Bronchial epithelial cell (primary cell): Measurements from ENCODE around the gene SPAG9. TPM values are rescaled to one million over a fixed set of nuclear protein-coding genes. Genes with fewer than 3 reads are reported as not detected.
A peak's percentile ranks its signal among the peaks of the same experiment; 100 is the strongest.

ENCODE experiments used
- DNase-seq: peaks from one replicate; pipeline ENCODE4 v3.0.0-alpha.2; 2010; ENCODE audit warnings: low read depth
- FAIRE-seq: peaks from 2 replicates; lab custom pipeline; 2011; peaks lifted over from hg19 to GRCh38; lab: Jason Lieb, UNC
- H3K27me3 ChIP-seq: 2 replicates; pipeline ENCODE4 v1.5.1; 2011; ENCODE audit warnings: low read length; ENCODE audit not compliant: control insufficient read depth, insufficient read depth
- H3K36me3 ChIP-seq: 2 replicates; pipeline ENCODE4 v1.5.1; 2011; ENCODE audit warnings: low read length; ENCODE audit not compliant: control insufficient read depth, insufficient read depth
- H3K4me3 ChIP-seq: 2 replicates; pipeline ENCODE4 v1.5.1; 2011; ENCODE audit warnings: mild to moderate bottlenecking, low read depth, low read length, control low read depth
- total RNA-seq: library from RNA; depleted of rRNA; stranded (reverse); fragments of >200 nt; gene quantifications from 2 replicates; pipeline ENCODE4 v1.2.1, GENCODE V29; 2014
- TF ChIP-seq, protein P1 (sequence below): IDR thresholded peaks from 2 replicates; pipeline ENCODE4 v1.5.1; 2011; ENCODE audit warnings: mild to moderate bottlenecking, moderate library complexity, low read length, control low read depth, inconsistent platforms; ENCODE audit not compliant: insufficient read depth, severe bottlenecking

SPAG9 gene
- total RNA-seq, 1 donor from 2014 or later, result 85.0 TPM

DNA sequence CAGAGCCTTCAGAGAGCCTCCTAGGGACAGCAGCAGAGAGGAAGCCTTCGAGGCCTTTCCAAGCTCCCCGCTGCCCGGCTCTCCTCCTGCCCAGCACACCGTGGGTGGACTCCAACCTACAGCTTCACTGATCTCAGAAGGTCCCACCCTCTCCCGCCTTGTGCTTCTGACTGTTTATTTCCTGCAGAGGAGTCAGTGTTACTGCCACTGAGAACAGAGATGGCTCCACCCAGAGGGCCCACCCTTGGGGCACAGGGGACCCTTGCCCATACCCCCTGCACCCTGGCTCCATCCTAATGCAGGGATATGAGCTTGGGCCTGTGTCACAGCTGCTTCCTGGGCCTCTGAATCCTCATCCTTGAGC is 201.8 kb downstream of the SPAG9 start:
- peak; percentile 40 for DNase-seq
- FAIRE-seq, result no peak
- no peak overlapping the region for H3K4me3 ChIP-seq
- TF ChIP-seq, protein P1, sequence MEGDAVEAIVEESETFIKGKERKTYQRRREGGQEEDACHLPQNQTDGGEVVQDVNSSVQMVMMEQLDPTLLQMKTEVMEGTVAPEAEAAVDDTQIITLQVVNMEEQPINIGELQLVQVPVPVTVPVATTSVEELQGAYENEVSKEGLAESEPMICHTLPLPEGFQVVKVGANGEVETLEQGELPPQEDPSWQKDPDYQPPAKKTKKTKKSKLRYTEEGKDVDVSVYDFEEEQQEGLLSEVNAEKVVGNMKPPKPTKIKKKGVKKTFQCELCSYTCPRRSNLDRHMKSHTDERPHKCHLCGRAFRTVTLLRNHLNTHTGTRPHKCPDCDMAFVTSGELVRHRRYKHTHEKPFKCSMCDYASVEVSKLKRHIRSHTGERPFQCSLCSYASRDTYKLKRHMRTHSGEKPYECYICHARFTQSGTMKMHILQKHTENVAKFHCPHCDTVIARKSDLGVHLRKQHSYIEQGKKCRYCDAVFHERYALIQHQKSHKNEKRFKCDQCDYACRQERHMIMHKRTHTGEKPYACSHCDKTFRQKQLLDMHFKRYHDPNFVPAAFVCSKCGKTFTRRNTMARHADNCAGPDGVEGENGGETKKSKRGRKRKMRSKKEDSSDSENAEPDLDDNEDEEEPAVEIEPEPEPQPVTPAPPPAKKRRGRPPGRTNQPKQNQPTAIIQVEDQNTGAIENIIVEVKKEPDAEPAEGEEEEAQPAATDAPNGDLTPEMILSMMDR, result no peak
- H3K27me3 ChIP-seq, result no peaks in the 10 kb centered on the region
- no peaks in the 10 kb centered on the region for H3K36me3 ChIP-seq

DNA sequence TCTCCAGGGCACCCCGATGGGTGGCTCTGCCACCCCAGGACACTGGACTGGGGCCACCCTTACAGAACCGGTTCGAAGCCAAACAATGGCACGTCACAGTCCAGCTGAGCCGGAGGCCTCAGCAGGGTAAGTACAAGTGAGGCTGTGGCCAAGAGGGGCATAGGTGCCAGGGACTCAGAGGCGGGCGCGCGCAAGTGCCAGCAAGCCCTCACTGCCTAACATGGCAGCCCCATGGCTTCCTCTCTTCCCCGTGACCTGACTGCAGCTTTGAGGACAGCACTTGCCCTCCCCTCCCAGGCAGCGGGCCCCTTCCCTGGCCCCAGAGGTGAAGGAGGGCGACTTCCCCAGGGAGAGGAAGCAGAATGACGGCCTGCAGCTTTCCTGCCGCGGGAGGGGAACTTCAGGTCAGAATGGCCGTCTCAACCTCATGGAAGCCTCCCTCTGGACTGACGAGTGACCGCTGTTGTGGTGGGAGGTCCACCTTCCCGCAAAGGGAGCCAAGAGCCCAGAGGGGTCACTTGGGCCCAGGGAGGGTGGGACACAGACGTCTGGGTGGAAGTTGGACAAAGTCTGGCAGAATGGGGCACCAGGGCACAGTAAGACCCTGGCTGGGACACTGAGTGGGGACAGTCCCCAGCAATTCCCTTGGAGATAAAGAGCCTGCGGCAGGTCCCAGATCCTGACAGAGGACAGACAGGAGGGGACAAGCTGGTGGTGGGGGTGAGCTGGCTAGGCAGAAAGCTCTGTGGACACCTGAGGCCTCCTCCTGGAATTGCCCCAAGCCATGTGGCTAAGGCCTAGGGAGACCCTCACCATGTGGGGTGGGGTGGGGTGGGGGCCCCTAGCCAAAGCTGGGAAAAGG is 202.4 kb downstream of the SPAG9 start:
- TF ChIP-seq, protein P1, result no peak
- Histone ChIP-seq H3K27me3 (no peaks in the 10 kb centered on the region), H3K4me3 (no peak overlapping the region), H3K36me3 (no peaks in the 10 kb centered on the region)
- FAIRE-seq (no peak), DNase-seq (no peak)

DNA sequence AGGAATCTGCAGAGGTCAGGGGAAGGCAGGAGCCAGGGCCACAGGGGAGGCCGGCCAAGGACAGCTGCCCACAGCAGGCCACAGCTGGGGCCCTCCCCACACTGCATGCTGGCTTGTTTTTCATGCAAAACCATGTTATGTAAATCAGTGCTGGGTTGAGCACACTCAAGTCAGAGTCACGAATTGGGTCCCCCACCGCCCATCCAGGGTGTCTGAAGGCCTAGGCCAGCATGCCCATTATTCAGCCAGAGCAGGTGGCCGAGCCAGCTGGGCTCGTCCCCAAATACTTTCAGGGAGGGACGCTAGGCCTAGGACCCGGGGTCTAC is 203.3 kb downstream of the SPAG9 start:
- no peak for FAIRE-seq
- no peak overlapping the region for H3K4me3 ChIP-seq
- TF ChIP-seq, protein P1, result no peak

DNA sequence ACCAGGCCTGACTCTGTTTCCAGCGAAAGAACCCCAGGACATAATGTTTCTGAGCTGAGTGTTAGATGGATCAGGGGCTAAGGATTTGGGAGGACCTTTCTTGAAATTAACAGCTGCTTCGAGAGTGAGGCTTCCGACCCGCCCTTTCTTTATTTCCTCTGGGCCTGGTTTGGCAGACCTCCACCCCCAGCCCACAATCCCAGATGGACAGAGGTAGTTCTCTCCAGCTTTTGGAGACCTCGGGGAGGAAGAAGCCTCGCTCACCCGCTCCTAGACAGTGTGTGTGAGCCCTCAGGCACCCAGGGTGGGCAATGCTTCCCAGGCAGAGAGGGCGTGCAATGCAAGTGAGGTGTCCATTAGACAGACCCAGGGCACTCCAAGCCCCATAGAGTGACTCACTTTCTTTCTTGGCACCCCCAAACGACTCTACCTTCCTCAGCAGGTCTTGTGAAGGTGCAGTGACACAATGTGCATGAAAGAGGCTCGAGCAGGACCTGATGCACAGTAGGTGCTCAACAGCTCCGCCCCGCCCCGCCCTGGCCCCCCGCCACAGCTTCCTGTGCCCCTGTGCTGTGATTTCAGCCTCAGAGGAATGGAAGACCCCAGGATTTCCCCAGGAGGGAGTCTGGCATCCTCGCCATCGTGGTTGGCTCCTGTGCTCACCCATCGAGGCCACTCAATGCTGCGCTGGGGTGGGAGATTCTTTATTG is 203.8 kb downstream of the SPAG9 start:
- DNase-seq (no peak), FAIRE-seq (no peak)
- Histone ChIP-seq H3K36me3 (no peaks in the 10 kb centered on the region), H3K4me3 (no peak overlapping the region), H3K27me3 (no peaks in the 10 kb centered on the region)
- TF ChIP-seq, protein P1, result no peak

More for the DNA sequence above, 203.3 kb downstream of the SPAG9 start:
- H3K27me3 ChIP-seq, result no peaks in the 10 kb centered on the region
- DNase-seq, result no peak
- H3K36me3 ChIP-seq, result no peaks in the 10 kb centered on the region

DNA sequence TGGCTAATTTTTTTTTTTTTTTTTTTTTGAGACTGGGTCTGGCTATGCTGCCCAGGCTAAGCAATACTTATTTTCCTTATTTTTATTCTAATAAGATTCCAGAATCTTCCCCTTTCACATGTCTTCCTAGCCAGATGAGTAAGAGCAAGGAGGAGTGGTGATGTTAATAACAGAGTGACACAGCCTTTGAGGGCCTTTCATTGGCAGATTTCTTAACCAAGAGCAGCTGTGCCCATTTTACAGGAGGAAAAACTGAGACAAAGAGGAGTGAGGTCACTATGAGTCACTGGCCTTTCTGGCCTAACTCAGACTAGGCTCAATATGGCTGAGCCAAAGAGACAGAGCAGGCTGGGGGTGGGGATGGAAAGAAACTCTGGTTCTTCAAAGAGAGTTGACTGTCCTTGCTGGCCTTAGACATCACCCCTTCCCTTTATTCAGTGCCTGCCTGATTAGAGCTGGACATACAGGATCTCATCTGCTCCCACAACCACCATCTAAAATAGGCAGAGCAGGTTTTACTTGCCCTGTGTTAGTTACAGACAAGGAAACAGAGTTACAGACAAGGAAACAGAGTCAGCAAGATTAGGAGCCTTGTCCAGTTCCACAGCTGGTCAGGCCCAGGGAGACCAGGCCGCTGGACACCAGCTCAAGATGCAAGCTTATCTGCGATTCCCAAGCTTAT is 204.5 kb downstream of the SPAG9 start:
- no peak for DNase-seq
- Histone ChIP-seq H3K27me3 (no peaks in the 10 kb centered on the region), H3K4me3 (no peak overlapping the region), H3K36me3 (no peaks in the 10 kb centered on the region)
- FAIRE-seq, result no peak
- TF ChIP-seq, protein P1, result no peak
